Activated CD4-positive, alpha-beta T cell treated with anti-CD3 and anti-CD28 coated beads for 48 hours (primary cell): Measurements from ENCODE around the gene CCPG1.
A peak's percentile ranks its signal among the peaks of the same experiment; 100 is the strongest.

ENCODE experiments used
- DNase-seq: peaks from one replicate; pipeline ENCODE4 v3.0.0-alpha.2; 2020

CCPG1 gene

GRCh38 chr15:55379095-55379494 is 29.1 kb downstream of the CCPG1 start:
- DNase-seq, result no peak

DNA sequence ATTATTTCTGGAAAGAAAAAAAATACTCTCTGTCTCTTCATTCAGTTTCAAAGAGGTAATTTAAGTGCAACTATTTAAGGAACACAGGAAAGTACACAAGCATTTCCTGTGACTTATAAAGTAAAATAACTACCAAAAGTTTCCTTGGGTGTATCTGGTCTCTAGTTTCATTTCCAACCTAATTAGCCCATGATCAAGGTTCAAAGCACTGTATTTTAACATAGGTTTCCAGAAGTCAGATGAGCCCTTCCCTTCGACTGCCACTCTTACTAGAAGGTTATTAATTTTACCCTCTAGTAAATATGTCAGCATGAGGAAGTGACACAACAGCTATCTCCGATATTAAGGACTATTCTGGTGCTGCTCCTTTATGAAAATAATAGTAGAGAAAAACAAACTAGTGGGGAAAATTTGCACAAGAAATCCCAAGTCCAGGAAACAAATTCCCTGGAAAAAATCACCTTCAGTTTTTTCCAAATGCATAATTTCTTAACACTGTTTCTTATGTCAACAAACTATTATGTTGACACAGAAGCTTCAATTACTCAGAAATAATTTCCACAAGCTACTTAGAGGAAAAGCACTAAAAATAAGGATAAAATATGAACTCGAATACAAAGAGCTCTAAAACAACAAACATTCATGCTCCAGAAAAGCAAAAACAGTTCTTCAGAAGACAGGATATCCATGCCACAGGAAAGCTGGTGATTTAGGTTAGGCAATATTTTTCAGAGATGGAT is 35.3 kb downstream of the CCPG1 start:
- DNase-seq, result no peak

DNA sequence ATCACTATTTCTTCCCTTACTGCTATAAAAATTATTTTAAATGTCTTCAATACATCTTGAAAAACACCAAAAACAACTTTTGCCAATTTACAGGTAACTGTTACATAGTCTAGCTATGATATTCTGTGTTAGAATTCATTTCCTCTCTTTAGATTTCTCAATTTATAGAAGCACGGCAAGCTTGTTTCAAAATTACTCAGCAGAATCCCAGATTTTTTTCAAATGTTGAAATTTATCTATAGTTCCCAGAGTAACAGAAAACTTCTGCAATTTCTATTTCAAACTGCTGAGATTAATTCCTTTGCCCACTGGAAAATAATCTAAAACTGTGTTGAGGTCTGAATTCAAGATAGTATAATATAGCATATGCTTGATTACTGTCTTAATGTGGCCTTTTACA is 41.2 kb downstream of the CCPG1 start:
- no peak for DNase-seq

GRCh38 chr15:55362641-55363040 is 45.5 kb downstream of the CCPG1 start:
- no peak for DNase-seq

DNA sequence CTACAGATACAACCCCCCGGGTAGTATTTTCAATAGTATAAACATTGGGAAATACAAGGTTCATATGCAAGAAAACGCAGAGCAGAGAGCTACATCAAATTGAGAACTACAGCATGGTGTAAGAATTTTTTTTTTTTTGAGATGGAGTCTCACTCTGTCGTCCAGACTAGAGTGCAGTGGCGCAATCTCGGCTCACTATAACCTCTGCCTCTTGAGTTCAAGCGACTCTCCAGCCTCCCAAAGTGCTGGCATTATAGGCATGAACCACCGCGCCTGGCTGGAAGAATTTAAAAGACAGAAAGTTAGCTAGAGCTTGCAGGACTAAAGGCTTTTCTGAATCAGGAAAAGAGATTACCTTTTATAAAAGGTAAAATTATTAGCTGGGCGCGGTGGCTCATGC is 47.1 kb downstream of the CCPG1 start:
- DNase-seq, result no peak

GRCh38 chr15:55360256-55360655 is 47.9 kb downstream of the CCPG1 start:
- no peak for DNase-seq

DNA sequence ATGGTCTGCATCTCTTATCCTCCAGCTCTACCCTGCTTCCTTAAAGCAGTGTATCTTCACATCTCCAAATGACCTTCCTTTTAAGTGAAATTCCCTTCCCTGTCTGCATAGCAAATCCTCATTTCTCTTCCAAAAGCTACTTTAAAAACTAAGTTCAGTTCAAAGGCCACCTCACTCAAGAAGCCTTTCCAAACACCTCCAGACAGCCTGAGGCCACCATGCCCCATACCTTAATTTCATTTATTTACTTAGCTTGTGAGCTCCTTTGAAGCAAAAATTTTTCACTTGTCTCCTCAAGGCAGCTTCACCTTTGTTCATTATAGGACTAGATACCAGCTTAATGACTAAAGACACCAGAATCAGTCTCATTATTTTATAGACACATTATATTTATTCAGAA is 49.7 kb downstream of the CCPG1 start:
- no peak for DNase-seq

- DNase-seq, result no peak
These were observed 50.4 kb downstream of the CCPG1 start for GRCh38 chr15:55357774-55358173.

DNA sequence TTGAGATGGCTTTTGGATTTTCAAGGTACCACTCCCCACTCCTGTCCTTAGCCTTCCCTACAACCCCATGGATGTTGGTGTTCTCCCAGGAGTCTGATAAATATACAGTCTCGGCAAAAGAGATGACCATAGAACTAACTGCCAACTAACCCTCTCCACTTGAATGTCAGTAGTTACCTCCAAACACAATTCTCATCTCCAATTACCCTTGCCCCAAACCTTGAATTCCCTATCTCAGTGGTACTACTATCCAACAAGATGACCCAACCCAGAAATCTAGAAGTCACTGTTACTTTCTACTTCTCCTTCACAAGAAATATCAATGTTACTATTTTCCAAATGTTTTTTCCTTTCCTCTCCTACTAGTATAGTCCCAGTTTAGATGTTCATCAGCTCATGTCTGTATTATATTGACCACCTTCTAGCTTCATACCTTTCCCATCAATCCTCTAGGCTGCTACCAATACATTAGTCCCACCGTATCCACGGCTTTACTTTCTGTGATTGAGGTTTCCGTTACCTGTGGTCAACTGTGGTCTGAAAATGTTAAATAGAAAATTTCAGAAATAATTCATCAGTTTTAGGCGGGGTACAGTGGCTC is 51.1 kb downstream of the CCPG1 start:
- no peak for DNase-seq

- DNase-seq, result no peak
These were observed 55.1 kb downstream of the CCPG1 start for GRCh38 chr15:55353025-55353424.

DNA sequence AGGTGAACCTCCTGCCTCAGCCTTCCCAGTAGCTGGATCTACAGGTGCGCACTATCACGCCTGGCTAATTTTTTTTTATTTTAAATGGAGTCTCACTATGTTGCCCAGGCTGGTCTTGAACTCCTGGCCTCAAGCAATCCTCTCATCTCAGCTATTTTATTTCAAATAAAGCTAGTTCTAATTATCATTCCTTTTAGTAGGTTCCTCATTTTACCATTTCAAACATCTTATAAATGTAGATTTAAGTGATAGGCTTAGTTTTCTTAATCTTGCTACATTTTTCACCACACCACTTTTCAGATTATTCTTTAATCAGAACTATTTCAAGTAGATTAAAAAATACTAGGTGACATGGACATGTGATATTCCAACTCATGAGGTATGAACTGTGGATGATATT is 58.9 kb downstream of the CCPG1 start:
- no peak for DNase-seq

DNA sequence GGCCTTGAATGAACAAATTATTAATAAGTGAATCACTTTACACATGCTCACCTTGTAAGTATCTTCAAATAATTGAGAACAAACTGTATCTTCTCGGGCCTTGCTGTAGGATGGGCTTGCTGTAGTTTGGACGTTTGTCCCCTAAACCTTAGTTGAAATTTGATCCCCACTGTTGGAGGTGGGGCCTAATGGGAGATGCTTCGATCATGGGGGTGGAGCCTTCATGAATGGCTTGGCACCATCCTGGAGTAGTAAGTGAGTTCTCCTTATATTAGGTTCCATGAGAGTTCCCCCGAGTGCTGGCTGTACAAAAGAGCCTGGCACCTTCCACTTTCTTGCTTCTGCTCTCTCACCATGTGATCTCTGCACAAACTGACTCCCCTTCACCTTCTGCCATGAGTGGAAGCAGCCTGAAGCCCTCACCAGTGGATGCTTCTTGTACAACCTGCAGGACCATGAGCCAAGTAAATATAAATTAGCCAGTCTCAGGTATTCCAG is 59.8 kb downstream of the CCPG1 start:
- no peak for DNase-seq

DNA sequence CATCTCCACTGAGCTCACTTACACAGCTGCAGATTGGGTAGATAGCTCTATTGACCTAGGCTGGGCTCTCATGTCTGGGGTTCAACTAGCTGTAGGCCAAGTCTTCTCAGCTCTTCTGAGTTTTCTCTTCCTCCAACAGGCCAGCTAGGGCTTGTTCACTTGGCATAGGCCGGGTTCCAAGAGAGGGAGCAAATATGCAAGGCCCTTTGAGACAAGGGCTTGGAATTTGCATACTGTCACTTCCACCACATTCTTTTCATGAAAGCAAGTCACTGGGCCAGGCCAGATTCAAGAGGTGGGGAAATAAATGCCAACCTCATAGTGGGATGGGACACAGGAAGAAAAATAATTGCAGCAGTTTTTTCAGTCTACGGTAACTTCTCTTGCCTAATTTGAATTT is 64.0 kb downstream of the CCPG1 start:
- no peak for DNase-seq

GRCh38 chr15:55343168-55343567 is 65.0 kb downstream of the CCPG1 start:
- DNase-seq, result no peak

- no peak for DNase-seq
These were observed 71.0 kb downstream of the CCPG1 start for GRCh38 chr15:55337160-55337559.

DNA sequence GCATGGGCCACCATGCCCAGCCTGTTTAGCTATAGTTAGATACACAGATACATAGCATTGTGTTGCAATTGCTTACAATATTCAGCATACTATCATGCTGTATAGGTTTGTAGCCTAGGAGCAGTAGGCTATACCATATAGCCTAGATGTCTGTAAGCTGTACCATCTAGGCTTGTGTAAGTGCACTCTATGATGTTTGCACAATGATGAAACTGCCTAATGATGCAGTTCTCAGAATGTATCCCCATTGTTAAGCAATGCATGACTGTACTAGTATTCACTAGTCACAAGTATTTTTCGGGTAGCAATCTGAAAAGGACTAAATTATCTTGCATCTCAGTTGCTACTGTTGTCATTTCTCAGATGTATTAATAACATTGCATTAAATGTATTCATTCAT is 73.2 kb downstream of the CCPG1 start:
- no peak for DNase-seq

- DNase-seq, result no peak
These were observed 73.8 kb downstream of the CCPG1 start for GRCh38 chr15:55334371-55334770.

- DNase-seq, result no peak
These were observed 80.8 kb downstream of the CCPG1 start for GRCh38 chr15:55327387-55327786.

DNA sequence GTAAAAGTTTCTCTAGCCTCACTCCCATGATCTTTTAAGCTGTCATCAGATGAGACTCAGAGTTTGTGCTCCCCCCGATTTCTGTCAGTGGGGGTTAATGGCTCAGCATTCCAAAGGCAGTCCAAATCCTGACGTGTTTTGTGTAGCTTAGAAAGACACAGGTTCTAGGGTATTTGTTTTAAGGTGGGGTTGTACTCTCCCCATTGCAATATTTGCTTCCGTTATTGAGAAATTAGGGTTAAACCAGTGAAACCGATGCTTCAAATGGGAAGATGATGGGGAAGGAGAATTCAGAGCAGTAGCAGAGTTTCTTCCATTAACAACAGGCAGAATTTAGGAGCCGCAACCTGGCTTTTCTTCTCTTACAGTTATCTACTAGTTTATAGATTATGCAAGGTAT is 85.7 kb downstream of the CCPG1 start:
- no peak for DNase-seq

- DNase-seq, result no peak
These were observed 87.2 kb downstream of the CCPG1 start for GRCh38 chr15:55320963-55321362.

DNA sequence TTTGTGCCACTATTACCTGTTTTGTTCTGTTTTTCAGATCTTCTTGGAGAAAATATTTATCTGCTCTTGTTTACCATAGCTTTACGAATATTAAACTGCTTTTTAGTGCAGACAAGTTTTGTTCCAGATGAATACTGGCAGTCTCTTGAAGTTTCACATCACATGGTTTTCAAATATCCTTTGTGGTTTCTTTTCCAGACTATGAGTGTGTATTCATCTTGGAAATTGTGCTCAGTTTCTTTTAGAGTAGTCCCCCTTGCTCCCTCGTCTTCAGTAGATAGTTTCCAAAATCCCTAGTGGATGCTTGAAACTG is 88.0 kb downstream of the CCPG1 start:
- DNase-seq, result no peak

- no peak for DNase-seq
These were observed 88.5 kb downstream of the CCPG1 start for GRCh38 chr15:55319537-55320237.

DNA sequence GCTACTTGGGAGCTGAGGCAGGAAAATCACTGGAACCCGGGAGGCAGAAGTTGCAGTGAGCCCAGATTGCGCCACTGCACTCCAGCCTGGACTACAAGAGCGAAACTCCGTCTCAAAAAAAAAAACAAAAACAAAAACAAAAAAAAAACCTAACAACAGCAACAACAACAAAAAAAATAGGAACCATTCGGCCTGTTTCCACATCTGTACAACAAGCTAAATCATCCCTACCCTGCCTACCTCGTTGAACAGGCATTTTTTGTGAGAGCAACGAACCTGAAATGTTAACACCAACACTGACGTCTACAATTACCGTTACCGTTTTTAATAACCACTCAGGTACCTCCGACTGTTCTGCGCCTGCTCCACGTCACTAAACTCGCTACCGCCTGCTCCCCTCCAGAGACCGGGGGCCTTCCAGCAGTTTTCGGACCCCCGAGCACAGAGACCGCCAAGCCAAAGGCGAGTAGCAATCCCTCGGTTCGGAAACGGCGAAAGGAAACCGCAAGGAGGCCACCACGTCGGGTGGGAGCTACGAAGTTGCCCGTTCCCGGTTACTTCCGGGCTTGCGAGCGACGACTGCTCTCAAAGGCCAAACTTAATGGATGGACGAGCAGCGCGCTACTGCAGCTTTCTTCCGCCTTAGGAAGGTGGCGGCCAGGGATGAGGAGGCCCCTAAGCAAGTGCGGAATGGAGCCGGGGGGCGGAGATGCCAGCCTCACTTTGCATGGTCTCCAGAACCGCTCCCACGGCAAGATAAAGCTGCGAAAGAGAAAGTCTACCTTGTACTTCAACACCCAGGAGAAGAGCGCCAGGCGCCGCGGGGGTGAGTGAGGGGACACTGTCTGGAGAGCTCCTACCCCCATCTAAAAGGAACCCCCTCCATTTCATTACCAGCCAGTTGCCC is 89.3 kb downstream of the CCPG1 start, which contains the start of the genes PIGB and PIGBOS1:
Gene PIGB, plus strand, starts transcription at position 635 of the 907 bp plus-strand sequence. Its CDS starts 29 bp downstream, at position 664.
Gene PIGBOS1, minus strand, starts transcription at position 536 of the 907 bp plus-strand sequence. CDS start 1,331 bp downstream, outside the sequence.
- DNase-seq, result peak; percentile 84
